KBM-7 (cell line): ENCODE results near the gene SAP30.
A peak's percentile ranks its signal among the peaks of the same experiment; 100 is the strongest.

Experiments
- DNase-seq: peaks from one replicate; pipeline ENCODE4 v3.0.0-alpha.2; 2015
- in situ Hi-C: fragments of 300-500 bp; cut with MboI; formaldehyde crosslinking; loops from 2 replicates; pipeline ENCODE4 v1.14.3; 2020; ENCODE audit warnings: low sequenced_read_pairs, low pct_unique_long_range_greater_than_20kb, mixed read lengths

Gene SAP30

DNA sequence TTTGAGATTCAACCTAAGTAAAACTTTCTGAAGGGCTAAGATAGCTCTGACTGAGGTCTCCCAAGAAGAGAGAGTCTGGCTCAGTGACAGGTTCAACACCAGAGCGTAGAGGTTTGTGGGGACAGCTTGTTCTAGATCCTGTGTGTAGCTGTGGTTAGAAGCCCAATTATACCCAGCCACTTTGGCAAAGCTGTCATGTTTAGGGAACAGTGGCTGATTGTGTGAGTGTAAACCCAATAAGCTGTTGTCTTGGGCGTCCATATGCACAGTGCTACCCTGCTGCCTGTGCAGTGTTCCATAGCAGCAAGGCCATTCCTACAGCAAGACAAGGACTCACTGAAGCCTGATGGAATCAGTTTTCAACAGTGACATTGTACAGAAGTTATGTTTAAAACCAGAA, 39.3 kb downstream of the SAP30 start:
- no peak for DNase-seq
- in situ Hi-C loops, result loop anchor here (10.0 to 25.0 kb wide), 2 partner anchors 95 to 398 kb away; no protein-coding TSS in a partner anchor

DNA sequence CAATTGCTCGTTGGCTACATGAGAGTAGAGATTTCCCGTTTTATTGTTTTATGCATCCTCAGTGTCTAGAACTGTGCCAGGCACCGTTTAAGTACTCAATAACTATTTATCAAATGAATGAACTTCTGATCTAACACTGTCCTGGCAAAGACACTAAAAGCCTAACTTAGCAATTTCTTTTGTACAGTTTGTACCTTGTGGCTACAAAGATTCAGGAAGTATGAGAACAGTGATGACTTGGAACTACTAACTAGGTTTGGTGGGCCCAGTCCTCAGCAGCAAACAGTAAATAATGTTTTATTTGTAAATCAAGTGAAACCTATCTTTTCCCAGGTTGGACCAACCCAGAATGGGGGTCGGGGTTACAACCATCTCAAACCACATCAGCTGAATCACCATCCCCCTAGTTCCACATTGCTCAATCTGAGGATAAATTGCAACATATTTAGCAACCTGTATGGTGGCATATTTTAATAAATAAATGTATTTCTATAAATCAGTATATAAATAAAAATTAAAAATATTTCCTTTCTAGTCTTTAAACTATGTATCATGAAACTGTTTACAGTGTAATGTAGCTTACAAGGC, 40.4 kb downstream of the SAP30 start:
- in situ Hi-C loops, result loop anchor here (10.0 to 25.0 kb wide), 2 partner anchors 96 to 399 kb away; no protein-coding TSS in a partner anchor
- no peak for DNase-seq

DNA sequence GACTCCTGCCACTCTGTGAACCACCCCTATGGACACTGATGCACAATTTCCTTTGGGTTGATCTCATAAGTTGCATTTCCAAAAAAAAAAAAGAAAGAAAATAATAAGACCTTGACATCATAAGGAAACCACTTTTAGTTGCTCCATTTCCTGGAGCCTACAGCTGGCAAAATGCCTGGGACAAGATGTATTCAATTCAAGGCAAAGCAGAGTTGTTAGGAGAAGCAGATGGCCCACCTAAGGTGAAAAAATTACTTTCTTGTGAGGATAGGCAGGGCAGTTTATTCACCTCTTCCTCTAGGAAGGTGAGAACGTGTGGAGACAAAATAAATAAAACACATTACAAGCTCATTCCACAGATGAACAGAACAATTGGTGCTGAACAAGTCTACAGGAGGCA, 42.3 kb downstream of the SAP30 start:
- peak; percentile 29 for DNase-seq
- in situ Hi-C loops, result loop anchor here (10.0 to 25.0 kb wide), 2 partner anchors 98 to 401 kb away; no protein-coding TSS in a partner anchor

DNA sequence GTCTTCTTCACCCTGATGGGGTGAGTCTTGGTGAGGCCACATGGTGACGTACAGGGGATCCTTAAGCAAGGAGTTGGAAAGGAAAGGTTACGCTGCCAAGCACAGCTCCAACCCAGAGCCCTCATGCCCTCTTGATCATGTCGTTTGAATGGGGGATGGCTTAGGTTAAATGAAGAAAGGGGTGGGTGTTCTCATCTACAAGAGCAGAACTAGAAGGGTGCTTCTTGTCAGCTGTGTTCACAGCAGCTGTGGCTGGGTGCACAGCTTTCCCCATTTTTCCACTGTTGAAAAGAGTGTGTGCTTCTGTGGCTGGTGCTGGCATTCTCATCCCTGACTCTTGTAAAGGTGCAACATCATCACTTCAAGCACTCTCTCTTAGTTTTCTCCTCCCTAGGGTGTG, 43.7 kb downstream of the SAP30 start:
- in situ Hi-C loops, result loop anchor here (10.0 to 25.0 kb wide), 2 partner anchors 100 to 402 kb away; no protein-coding TSS in a partner anchor
- no peak for DNase-seq

DNA sequence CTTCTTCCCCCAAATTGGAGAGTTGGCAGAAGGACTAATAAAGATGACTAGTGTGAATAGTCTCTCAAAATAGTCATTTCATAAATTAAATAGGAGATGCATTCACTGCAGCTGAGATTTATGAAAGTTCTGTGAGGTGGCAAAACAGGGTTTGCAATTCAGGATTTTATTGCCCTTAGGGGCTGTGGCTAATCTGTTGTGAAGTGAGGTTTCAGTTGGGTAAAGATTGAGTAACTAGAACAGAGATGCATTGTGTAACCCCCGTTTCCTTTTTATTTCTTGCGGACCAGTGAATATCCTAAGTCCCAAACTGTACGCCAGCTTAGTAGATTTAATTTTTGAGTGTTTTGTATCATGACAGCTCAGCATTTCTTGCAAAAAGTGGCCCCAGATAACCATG, 44.3 kb downstream of the SAP30 start:
- in situ Hi-C loops, result loop anchor here (10.0 to 25.0 kb wide), 2 partner anchors 100 to 403 kb away; no protein-coding TSS in a partner anchor
- peak; percentile 72 for DNase-seq

DNA sequence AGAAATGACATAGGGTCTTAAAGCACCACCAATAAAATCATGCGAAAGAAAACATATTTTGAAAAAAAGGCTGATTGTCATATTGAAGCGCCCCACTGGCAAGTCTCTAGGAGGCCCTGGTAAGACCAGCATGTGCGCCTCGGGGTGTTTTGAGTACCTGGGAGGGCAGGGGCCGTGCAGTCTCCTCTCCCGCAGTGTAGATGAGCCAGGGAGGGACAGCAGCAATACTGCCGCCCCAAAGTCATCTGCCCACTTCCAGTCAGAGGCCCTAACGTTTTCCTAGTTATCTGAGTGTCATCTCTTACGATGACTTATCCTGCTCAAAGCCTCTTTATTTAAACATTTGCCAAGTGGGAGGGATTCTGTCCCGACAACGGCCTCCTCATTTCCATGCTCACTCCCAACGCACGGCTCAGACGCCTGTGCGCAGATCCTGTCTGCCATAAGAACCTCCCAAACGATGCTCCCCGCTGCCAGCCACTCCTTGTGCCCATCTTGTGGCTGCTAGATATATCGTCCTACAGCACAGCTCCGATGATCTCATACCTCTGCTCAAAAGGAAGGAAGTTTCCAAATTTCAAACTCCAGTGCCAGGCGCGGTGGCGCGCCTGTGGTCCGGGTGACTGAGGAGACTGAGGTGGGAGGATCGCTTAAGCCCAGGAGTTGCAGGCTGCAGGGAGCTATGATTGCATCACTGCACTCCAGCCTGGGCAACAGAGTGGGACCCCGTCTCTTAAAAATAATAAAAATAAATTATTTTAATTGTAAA, 45.3 kb downstream of the SAP30 start:
- DNase-seq, result peak; percentile 97

DNA sequence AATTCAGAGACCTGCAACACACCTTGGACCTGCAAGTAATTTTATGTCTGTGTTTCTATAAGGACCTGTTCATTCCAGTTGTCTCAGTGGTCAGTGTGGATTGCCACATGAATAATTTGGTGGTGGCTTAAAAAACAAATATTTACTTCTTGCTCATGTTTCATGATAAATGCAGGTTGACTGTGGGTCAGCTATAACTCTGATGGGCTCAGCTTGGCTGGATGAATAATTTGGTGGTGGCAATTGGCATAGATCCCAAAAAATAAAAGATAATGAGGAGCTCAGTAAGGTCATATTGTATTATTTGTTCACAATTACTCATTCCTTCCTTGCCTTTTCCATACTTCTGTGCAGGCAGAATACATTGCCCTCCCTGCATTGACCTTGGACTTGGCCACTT, 47.1 kb downstream of the SAP30 start:
- in situ Hi-C loops, result loop anchor here (10.0 to 25.0 kb wide), 2 partner anchors 103 to 406 kb away; no protein-coding TSS in a partner anchor
- no peak for DNase-seq

More for the DNA sequence above, 45.3 kb downstream of the SAP30 start:
- in situ Hi-C loops, result loop anchor here (10.0 to 25.0 kb wide), 2 partner anchors 101 to 404 kb away; no protein-coding TSS in a partner anchor

DNA sequence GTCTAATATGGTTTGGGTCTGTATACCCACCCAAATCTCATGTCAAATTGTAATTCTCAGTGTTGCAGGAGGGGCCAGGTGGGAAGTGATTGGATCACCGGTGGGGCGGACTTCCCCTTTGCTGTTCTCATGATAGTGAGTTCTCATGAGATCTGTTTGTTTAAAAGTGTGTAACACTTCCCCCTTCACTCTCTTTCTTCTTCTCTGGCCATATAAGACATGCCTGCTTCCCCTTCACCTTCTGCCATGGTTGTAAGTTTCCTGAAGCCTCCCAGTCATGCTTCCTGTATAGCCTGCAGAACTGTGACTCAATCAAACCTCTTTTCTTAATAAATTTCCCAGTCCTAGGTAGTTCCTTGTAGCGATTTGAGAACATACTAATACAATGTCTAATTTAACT, 47.9 kb downstream of the SAP30 start:
- in situ Hi-C loops, result loop anchor here (10.0 to 25.0 kb wide), 2 partner anchors 104 to 406 kb away; no protein-coding TSS in a partner anchor

DNA sequence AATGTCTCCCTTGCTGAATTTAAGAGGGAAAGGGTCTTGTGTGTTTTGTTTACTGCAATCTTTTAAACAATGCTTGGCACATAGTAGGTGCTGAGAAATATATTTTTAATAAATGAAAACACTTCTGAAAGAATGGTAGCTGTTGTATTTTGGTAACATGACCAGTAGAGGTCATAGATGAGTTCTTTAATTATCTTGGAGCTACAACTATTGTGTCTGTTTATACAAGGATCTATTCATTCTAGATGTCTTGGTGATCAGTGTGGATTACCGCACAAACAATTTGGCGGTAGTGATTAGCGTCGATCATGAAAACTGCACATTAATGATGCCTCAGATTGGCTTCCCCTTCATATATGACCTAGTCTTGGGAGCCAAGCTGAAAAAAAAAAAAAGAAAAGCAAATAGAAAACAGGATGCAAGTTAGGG, 49.6 kb downstream of the SAP30 start:
- DNase-seq, result peak; percentile 40
- in situ Hi-C loops, result loop anchor here (25.0 kb wide), 1 partner anchor 408 kb away; no protein-coding TSS in a partner anchor

More for the DNA sequence above, 47.9 kb downstream of the SAP30 start:
- DNase-seq, result peak; percentile 73

DNA sequence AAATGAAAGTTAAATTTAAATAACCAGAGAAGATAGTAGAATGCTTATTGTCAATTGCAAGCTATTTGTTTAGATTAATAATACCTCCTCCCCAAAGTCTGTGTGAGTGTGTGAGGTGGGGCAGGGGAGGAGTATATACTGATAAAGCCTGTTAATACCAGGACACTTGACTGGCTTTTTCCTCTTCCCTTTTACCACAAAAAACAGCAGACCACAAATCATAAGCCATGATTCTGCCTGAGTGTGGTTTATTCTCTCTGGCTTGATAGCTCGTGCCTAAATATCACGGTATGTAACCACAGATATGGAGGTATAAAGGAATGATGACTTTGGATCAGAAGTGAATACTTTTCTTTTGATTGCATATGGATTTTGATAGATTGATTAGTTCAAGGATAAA, 50.0 kb downstream of the SAP30 start:
- in situ Hi-C loops, result loop anchor here (25.0 kb wide), 1 partner anchor 408 kb away; no protein-coding TSS in a partner anchor
- DNase-seq, result no peak

DNA sequence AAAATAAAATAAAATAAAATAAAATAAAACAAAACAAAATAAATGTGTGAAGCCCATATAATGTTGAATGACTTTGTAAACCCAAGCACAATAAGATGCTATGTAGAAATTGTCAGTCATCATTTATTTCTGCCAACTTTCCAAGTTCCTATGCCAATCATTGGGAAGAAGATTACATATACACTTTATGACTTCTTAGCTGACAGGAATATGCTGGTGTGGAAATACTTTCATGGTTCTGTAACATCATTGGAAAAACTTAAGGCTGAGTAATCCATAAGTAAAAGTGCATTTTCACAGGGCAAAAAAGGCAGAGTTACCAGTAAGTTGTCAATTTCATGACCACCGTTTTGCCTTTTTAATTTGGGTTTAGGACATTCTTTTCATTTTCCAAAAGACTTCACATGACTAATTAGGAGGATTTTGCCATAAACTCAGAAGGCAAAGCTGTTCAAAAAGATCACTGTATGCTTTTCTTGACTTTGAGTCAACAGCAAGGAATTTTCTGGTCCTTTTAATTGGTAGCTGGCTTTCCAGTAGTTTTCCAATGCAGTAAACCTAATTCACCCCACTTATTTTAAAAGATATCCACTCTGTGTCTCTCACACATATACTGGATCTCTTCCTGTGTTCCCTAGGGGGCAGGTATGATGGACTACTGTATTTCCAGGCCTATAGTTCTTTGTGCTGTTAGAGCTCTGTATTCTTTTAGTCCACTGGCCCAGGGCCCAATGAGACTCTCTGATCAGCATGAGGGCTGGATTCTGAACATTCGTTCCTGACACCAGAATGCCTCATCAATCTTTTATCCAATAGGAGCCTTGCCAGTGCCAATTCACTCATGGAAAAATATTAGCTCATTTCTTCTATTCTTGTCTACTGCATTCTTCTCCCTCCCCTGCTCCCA, 54.4 kb downstream of the SAP30 start:
- in situ Hi-C loops, result loop anchor here (25.0 kb wide), 1 partner anchor 413 kb away; no protein-coding TSS in a partner anchor
- no peak for DNase-seq

DNA sequence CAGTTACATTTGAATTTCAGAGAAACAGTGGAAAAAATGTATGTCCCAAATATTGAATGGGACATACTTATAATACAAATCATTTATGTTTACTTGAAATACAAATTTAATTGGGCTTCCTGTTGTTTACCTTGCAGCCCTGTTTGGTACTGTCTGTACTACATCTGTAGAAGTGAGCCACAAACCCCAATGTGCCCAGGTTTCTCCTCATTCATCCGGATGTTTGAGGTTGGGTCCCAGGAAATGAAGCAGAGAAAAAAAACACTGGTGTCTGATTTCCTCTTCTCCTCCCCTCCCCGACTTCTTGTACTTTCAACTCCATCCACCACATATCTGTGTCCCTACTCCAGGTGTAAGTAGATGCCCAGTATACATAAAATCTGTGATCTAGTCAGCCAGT, 55.3 kb downstream of the SAP30 start:
- in situ Hi-C loops, result no loop called here
- no peak for DNase-seq
